ENCODE data around the gene SLC37A1.

DNA sequence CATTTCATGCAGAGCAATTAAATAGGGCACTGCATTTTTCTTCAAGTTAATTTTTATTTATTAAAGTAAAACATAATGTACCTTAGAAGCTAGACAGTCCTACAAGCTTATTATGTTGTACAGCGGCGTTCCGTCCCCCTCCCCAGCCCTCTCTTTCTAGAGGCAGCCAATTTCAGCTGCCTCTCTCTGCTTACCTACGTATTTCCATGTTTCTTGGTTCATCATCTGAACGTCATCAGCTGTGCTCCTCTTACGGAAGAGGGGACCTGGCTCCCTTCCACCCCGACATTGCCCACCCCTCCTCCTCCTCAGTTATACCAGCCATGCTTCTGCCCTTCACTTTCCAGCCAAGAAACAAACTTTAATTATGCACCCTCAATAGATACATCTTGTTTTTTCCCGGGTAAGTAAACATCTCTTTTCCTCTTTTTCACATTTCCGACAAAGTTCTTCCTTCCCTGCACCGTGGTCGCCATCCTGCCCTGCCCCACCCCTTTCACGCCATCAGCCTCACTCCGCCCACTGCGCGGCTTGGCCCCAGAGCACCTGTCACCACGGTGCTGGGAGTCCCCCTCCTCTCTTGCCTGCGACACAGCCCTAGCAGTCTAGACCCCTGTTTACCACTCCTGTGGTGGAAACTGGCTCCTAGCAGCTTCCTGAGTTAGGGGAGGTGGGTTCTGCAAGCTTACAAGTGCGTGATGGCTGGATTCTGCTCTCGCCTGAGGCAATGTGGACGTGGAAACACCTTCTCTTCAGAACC lies 57.9 kb downstream of the SLC37A1 start:
- TF ChIP-seq, protein P1, sequence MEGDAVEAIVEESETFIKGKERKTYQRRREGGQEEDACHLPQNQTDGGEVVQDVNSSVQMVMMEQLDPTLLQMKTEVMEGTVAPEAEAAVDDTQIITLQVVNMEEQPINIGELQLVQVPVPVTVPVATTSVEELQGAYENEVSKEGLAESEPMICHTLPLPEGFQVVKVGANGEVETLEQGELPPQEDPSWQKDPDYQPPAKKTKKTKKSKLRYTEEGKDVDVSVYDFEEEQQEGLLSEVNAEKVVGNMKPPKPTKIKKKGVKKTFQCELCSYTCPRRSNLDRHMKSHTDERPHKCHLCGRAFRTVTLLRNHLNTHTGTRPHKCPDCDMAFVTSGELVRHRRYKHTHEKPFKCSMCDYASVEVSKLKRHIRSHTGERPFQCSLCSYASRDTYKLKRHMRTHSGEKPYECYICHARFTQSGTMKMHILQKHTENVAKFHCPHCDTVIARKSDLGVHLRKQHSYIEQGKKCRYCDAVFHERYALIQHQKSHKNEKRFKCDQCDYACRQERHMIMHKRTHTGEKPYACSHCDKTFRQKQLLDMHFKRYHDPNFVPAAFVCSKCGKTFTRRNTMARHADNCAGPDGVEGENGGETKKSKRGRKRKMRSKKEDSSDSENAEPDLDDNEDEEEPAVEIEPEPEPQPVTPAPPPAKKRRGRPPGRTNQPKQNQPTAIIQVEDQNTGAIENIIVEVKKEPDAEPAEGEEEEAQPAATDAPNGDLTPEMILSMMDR (conservative IDR thresholded peaks at IDR 0.05), result no peak
- TF ChIP-seq ZFX (IDR thresholded peaks at IDR 0.05), result no peak

Data from C4-2B (cell line).